ENCODE results near the gene PSMD1.

PSMD1 gene

GRCh38 chr2:231172025-231172424 is 115.4 kb downstream of the PSMD1 start:
- Histone ChIP-seq H3K4me1 (ENCODE audit: control insufficient read depth, low read length) (peaks cover 21% of the 10 kb centered on the region), H3K36me3 (ENCODE audit: control insufficient read depth, low read length) (peaks cover 64% of the 10 kb centered on the region), H3K79me2 (ENCODE audit: control insufficient read depth, low read length) (no peaks in the 10 kb centered on the region), H4K20me1 (ENCODE audit: control insufficient read depth, insufficient read depth, low read depth, low read length) (no peaks in the 10 kb centered on the region), H3K4me3 (ENCODE audit: low read length) (no peak overlapping the region), H3K27ac (ENCODE audit: low read depth, low read length) (no peak overlapping the region), H3K9me2 (replicated peaks; ENCODE audit: control insufficient read depth, low read length) (no peaks in the 10 kb centered on the region), H3K4me2 (ENCODE audit: low read length) (no peak overlapping the region), H3K27me3 (ENCODE audit: control insufficient read depth, low read length) (no peaks in the 10 kb centered on the region), H3F3A (ENCODE audit: control insufficient read depth, insufficient read depth) (no peaks in the 10 kb centered on the region; the same call in 1 of the 2 replicates), H3K9me3 (ENCODE audit: control insufficient read depth, insufficient read depth, low read length) (no peaks in the 10 kb centered on the region)
- TF ChIP-seq CTCF (IDR thresholded peaks at IDR 0.05; ENCODE audit: low read depth, low read length, poor library complexity, severe bottlenecking): no peak
- TF ChIP-seq EZH2phosphoT487 (IDR thresholded peaks at IDR 0.05; ENCODE audit: borderline replicate concordance, low read length): no peak

- Histone ChIP-seq H3F3A (ENCODE audit: control insufficient read depth, insufficient read depth) (0 out of 2 replicates have a peak, but pooled peaks cover 4% of the 10 kb centered on the region), H3K4me2 (ENCODE audit: low read length) (no peak overlapping the region), H3K79me2 (ENCODE audit: control insufficient read depth, low read length) (no peaks in the 10 kb centered on the region), H3K27me3 (ENCODE audit: control insufficient read depth, low read length) (no peaks in the 10 kb centered on the region), H3K36me3 (ENCODE audit: control insufficient read depth, low read length) (peaks cover 43% of the 10 kb centered on the region), H3K27ac (ENCODE audit: low read depth, low read length) (no peak overlapping the region), H3K9me2 (replicated peaks; ENCODE audit: control insufficient read depth, low read length) (no peaks in the 10 kb centered on the region), H4K20me1 (ENCODE audit: control insufficient read depth, insufficient read depth, low read depth, low read length) (no peaks in the 10 kb centered on the region), H3K4me1 (ENCODE audit: control insufficient read depth, low read length) (peaks cover 20% of the 10 kb centered on the region), H3K9me3 (ENCODE audit: control insufficient read depth, insufficient read depth, low read length) (no peaks in the 10 kb centered on the region), H3K4me3 (ENCODE audit: low read length) (no peak overlapping the region)
- TF ChIP-seq EZH2phosphoT487 (IDR thresholded peaks at IDR 0.05; ENCODE audit: borderline replicate concordance, low read length) (no peak), CTCF (IDR thresholded peaks at IDR 0.05; ENCODE audit: low read depth, low read length, poor library complexity, severe bottlenecking) (no peak)
These were observed 117.6 kb downstream of the PSMD1 start for GRCh38 chr2:231174211-231174651.

- H3K36me3 ChIP-seq (ENCODE audit: control insufficient read depth, low read length): peaks cover 26% of the 10 kb centered on the region
- H3K4me2 ChIP-seq (ENCODE audit: low read length): no peak overlapping the region
These were observed 119.4 kb downstream of the PSMD1 start for GRCh38 chr2:231176066-231176465.

More at GRCh38 chr2:231176066-231176465, 119.4 kb downstream of the PSMD1 start:
- Histone ChIP-seq H3K4me3 (ENCODE audit: low read length) (no peak overlapping the region), H3K27me3 (ENCODE audit: control insufficient read depth, low read length) (no peaks in the 10 kb centered on the region), H3K79me2 (ENCODE audit: control insufficient read depth, low read length) (no peaks in the 10 kb centered on the region), H3F3A (ENCODE audit: control insufficient read depth, insufficient read depth) (peaks cover 7% of the 10 kb centered on the region; the same call in 1 of the 2 replicates), H3K27ac (ENCODE audit: low read depth, low read length) (no peak overlapping the region), H4K20me1 (ENCODE audit: control insufficient read depth, insufficient read depth, low read depth, low read length) (no peaks in the 10 kb centered on the region), H3K4me1 (ENCODE audit: control insufficient read depth, low read length) (peaks cover 38% of the 10 kb centered on the region), H3K9me2 (replicated peaks; ENCODE audit: control insufficient read depth, low read length) (no peaks in the 10 kb centered on the region), H3K9me3 (ENCODE audit: control insufficient read depth, insufficient read depth, low read length) (no peaks in the 10 kb centered on the region)
- TF ChIP-seq EZH2phosphoT487 (IDR thresholded peaks at IDR 0.05; ENCODE audit: borderline replicate concordance, low read length): no peak
- TF ChIP-seq CTCF (IDR thresholded peaks at IDR 0.05; ENCODE audit: low read depth, low read length, poor library complexity, severe bottlenecking): no peak
